ENCODE data around the gene WDR70.

- TF ChIP-seq POLR2A (IDR thresholded peaks at IDR 0.05; ENCODE audit: low read depth, low read length) (no peak), POLR2AphosphoS5 (IDR thresholded peaks at IDR 0.05; ENCODE audit: low read depth, low read length) (no peak), SPI1 (IDR thresholded peaks at IDR 0.05; ENCODE audit: low read depth, low read length) (no peak), TAF1 (IDR thresholded peaks at IDR 0.05; ENCODE audit: low read depth, low read length) (no peak)
These were observed 331.8 kb downstream of the WDR70 start for GRCh38 chr5:37710965-37711364.

All from GM12891 (cell line).